ENCODE results near the gene RIT2.

DNA sequence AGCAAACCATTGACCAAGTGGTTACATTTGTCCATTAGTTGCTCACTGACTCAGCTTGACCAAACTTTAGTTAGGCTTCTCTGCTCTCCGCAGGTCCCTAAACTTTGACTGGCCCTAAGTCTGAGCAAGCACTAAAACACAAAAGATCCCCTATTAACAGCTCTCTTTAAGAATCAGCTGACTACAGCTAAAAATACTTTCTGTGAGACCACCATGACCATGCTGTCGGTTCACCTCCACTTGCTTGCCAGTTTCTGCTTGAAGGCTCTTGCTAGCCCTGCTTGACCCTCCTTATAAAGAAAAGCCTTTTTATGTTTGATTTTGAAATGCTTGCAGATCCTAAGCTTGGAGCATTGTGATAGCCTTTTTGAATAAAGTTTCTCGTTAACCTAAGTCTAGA, 40.4 kb upstream of the RIT2 start:
- TF ChIP-seq, protein P1, sequence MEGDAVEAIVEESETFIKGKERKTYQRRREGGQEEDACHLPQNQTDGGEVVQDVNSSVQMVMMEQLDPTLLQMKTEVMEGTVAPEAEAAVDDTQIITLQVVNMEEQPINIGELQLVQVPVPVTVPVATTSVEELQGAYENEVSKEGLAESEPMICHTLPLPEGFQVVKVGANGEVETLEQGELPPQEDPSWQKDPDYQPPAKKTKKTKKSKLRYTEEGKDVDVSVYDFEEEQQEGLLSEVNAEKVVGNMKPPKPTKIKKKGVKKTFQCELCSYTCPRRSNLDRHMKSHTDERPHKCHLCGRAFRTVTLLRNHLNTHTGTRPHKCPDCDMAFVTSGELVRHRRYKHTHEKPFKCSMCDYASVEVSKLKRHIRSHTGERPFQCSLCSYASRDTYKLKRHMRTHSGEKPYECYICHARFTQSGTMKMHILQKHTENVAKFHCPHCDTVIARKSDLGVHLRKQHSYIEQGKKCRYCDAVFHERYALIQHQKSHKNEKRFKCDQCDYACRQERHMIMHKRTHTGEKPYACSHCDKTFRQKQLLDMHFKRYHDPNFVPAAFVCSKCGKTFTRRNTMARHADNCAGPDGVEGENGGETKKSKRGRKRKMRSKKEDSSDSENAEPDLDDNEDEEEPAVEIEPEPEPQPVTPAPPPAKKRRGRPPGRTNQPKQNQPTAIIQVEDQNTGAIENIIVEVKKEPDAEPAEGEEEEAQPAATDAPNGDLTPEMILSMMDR (IDR thresholded peaks at IDR 0.05; ENCODE audit: insufficient read depth, low read length) = no peak
- no peak for TF ChIP-seq POLR2AphosphoS5 (IDR thresholded peaks at IDR 0.05; ENCODE audit: low read depth)
- TF ChIP-seq SPI1 (IDR thresholded peaks at IDR 0.05; ENCODE audit: borderline replicate concordance, low read depth) = no peak

Data from HL-60 (cell line).